GM06990 (cell line): ENCODE results near the gene SPATA13.
A peak's percentile ranks its signal among the peaks of the same experiment; 100 is the strongest.

Source experiments
- DNase-seq: peaks from one replicate; pipeline ENCODE4 v3.0.0-alpha.2; 2011; ENCODE audit not compliant: insufficient read length; ENCODE audit errors: extremely low read depth
- H3K27me3 ChIP-seq: replicated peaks from 2 replicates; pipeline ENCODE4 v1.6.0; 2011; ENCODE audit warnings: low read length; ENCODE audit not compliant: control insufficient read depth, insufficient read depth
- H3K36me3 ChIP-seq: 2 replicates; pipeline ENCODE4 v1.5.1; 2011; ENCODE audit warnings: low read length; ENCODE audit not compliant: control insufficient read depth, insufficient read depth
- H3K4me3 ChIP-seq: replicated peaks from 2 replicates; pipeline ENCODE4 v1.5.1; 2011; ENCODE audit warnings: low read depth, mild to moderate bottlenecking, control low read depth, low read length
- CTCF ChIP-seq: IDR thresholded peaks from 2 replicates; pipeline ENCODE4 v1.5.1; 2011; ENCODE audit warnings: low read length, control low read depth, mild to moderate bottlenecking, inconsistent platforms; ENCODE audit not compliant: insufficient read depth, poor library complexity, severe bottlenecking

SPATA13 gene

GRCh38 chr13:24225062-24225461 lies 64.5 kb downstream of the SPATA13 start:
- no peak for TF ChIP-seq CTCF

GRCh38 chr13:24225930-24226329 lies 65.4 kb downstream of the SPATA13 start:
- no peak for TF ChIP-seq CTCF

More at GRCh38 chr13:24225062-24225461, 64.5 kb downstream of the SPATA13 start:
- H3K36me3 ChIP-seq: no peaks in the 10 kb centered on the region
- no peaks in the 10 kb centered on the region; the same call in 1 of the 2 replicates for H3K27me3 ChIP-seq
- H3K4me3 ChIP-seq: no peak overlapping the region
- DNase-seq: no peak

GRCh38 chr13:24226762-24227161 lies 66.2 kb downstream of the SPATA13 start:
- Histone ChIP-seq H3K36me3 (no peaks in the 10 kb centered on the region), H3K27me3 (no peaks in the 10 kb centered on the region), H3K4me3 (no peak overlapping the region)
- TF ChIP-seq CTCF: no peak
- DNase-seq: no peak

More at GRCh38 chr13:24225930-24226329, 65.4 kb downstream of the SPATA13 start:
- Histone ChIP-seq H3K36me3 (no peaks in the 10 kb centered on the region), H3K4me3 (no peak overlapping the region), H3K27me3 (no peaks in the 10 kb centered on the region)
- DNase-seq: no peak

- peak; percentile 90 for TF ChIP-seq CTCF
- Histone ChIP-seq H3K4me3 (no peak overlapping the region), H3K27me3 (no peaks in the 10 kb centered on the region), H3K36me3 (no peaks in the 10 kb centered on the region)
- DNase-seq: no peak
Measured at GRCh38 chr13:24228852-24229458, 68.4 kb downstream of the SPATA13 start.

- no peak for TF ChIP-seq CTCF
- no peak for DNase-seq
- Histone ChIP-seq H3K27me3 (no peaks in the 10 kb centered on the region), H3K4me3 (no peak overlapping the region), H3K36me3 (no peaks in the 10 kb centered on the region)
Measured at GRCh38 chr13:24230428-24231072, 70.0 kb downstream of the SPATA13 start.
